Progenitor cell of endocrine pancreas (in vitro differentiated cells): ENCODE results near the gene ABCC8. TPM values are rescaled to one million over a fixed set of nuclear protein-coding genes. Genes with fewer than 3 reads are reported as not detected.

Source experiments
- DNase-seq: peaks from one replicate; pipeline ENCODE4 v3.0.0; 2021; ENCODE audit warnings: low spot score; ENCODE audit not compliant: unreplicated experiment
- H3K27ac Mint-ChIP-seq: 2 replicates; pipeline ENCODE4 v1.8.0; 2021; ENCODE audit warnings: mild to moderate bottlenecking, moderate library complexity, mixed read lengths
- H3K27me3 Mint-ChIP-seq: 2 replicates; pipeline ENCODE4 v1.8.0; 2021; ENCODE audit warnings: mixed read lengths
- H3K36me3 Mint-ChIP-seq: 2 replicates; pipeline ENCODE4 v1.8.0; 2022; ENCODE audit warnings: mixed read lengths; ENCODE audit not compliant: insufficient read depth
- H3K4me1 Mint-ChIP-seq: 2 replicates; pipeline ENCODE4 v1.8.0; 2021; ENCODE audit warnings: low read depth, mixed read lengths
- H3K4me3 Mint-ChIP-seq: 2 replicates; pipeline ENCODE4 v1.8.0; 2021; ENCODE audit warnings: low read depth, mild to moderate bottlenecking, moderate library complexity, mixed read lengths
- H3K9me3 Mint-ChIP-seq: 2 replicates; pipeline ENCODE4 v1.8.0; 2021; ENCODE audit warnings: low read depth, mixed read lengths
- total RNA-seq: library from RNA; stranded (reverse); gene quantifications from 2 replicates; pipeline ENCODE4 v1.2.1, GENCODE V29; 2021
- TF ChIP-seq, protein P1 (sequence below): fragments of 200-600 bp; sonication (generic); IDR thresholded peaks from one replicate; pipeline ENCODE4 v1.5.0; 2021; ENCODE audit warnings: antibody characterized with exemption, mild to moderate bottlenecking; ENCODE audit not compliant: unreplicated experiment

Gene ABCC8
- total RNA-seq, 1 donor from 2014 or later: 23.9 TPM

DNA sequence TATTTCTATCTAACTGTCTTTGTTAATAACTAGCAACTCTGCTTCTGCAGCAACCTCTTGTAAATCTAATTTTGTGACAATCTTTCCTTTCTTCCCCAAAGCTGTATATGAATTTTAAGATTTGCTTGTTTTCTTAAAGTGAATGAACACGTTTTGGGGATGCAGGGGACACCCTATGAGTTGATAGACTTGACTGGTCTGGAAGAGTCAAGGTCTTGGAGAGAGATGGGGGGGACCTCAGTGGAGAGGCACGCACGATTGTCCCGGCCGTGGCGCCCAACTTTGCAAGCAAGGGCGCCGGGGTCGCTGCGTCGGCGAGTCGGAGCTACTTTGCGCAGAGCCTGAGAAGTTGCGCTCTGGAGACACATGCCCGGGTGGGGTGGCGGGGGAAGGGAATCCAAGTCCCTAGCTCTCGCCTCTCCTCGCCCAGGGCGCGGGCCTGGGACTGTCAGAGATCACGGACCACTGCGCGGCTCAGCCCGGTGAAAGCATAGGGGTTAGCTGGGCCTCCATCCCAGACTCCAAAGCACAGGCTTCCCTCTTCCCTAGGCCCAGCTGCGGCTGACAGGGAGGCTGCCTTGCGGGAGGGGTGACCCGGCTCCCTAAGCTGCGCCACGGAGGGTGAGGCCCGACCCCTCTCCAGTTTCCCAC is 854 bp downstream of the ABCC8 start:
- DNase-seq: peak; percentile 12
- Mint-ChIP-seq H3K4me1 (no peaks in the 10 kb centered on the region), H3K9me3 (no peaks in the 10 kb centered on the region), H3K36me3 (no peaks in the 10 kb centered on the region), H3K4me3 (peak overlapping the region; percentile 72), H3K27me3 (peaks cover 90% of the 10 kb centered on the region), H3K27ac (no peak overlapping the region)
- TF ChIP-seq, protein P1, sequence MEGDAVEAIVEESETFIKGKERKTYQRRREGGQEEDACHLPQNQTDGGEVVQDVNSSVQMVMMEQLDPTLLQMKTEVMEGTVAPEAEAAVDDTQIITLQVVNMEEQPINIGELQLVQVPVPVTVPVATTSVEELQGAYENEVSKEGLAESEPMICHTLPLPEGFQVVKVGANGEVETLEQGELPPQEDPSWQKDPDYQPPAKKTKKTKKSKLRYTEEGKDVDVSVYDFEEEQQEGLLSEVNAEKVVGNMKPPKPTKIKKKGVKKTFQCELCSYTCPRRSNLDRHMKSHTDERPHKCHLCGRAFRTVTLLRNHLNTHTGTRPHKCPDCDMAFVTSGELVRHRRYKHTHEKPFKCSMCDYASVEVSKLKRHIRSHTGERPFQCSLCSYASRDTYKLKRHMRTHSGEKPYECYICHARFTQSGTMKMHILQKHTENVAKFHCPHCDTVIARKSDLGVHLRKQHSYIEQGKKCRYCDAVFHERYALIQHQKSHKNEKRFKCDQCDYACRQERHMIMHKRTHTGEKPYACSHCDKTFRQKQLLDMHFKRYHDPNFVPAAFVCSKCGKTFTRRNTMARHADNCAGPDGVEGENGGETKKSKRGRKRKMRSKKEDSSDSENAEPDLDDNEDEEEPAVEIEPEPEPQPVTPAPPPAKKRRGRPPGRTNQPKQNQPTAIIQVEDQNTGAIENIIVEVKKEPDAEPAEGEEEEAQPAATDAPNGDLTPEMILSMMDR: no peak

DNA sequence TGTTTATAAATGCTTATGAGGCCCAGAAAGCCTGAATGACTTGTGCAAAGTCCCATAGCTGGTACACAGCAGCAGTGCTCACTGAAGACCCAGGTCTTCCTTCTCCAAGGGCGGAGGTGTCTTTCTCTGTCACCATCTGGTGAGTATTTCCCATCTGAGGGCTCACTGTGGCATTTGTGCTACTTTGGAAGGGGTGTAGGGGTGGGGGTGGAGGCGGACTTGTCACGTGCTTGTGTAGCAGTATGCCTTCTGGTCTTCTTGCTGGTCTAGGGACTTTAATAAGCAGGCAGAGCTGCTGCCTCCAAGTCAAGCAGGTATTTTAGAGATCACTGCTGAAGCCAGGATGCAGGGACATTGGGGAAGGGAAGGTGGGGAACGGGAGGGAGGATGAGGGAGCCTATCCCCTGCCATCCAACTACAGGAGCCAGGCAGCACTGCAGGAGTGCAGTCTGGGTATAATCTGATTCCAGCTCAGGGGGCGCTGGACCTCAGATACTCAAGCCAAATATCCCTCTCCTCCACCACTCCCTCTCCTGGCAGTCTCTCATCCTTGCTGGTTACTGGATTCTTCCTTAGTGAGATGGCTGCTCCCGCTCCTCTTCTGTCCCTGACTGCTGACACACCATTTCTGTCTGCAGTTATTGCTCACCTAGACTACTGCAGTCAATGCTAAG is 3.4 kb downstream of the ABCC8 start:
- Mint-ChIP-seq H3K36me3 (no peaks in the 10 kb centered on the region), H3K27me3 (peaks cover 68% of the 10 kb centered on the region), H3K4me1 (no peaks in the 10 kb centered on the region), H3K27ac (no peak overlapping the region), H3K9me3 (no peaks in the 10 kb centered on the region), H3K4me3 (no peak overlapping the region)
- TF ChIP-seq, protein P1: peak; percentile 65
- DNase-seq: no peak

DNA sequence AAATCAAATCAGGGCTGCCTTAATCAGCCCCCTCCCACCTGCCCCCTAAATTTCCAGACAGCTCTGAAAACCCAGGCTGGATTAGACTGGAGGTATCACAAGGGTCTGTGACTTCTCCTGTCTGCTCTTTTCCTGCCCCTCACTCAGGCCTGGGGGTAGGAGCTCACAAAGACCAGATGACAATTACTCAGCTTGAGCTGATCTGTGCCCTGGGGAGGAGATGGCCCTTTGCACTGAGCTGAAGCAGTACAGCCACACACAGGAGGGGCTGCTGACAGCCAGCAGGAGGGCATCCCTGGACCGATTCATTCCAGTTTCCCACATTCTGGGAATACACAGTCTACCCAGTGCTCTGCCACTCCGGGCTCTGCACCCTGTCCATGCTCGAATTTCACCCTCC is 4.2 kb downstream of the ABCC8 start:
- H3K27me3 Mint-ChIP-seq: peaks cover 61% of the 10 kb centered on the region

DNA sequence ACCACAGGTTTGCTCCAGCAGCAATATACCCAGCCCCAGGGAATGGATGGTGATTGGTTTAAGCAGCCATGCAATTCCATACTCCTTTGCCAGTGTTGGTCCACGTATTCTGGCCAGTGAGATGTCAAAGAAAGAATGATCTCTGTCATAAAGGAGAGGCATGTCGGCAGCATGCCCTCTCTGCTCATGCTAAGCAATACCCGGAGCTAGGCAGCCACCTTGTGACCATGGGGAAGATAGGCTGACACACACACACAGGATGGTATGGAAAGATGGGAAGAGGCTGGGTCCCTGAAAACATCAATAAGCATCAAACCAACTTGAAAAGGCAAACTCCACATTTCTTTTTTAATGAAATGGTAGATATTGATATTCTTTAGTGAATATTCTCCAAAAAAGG is 5.1 kb downstream of the ABCC8 start:
- Mint-ChIP-seq H3K4me3 (no peak overlapping the region), H3K9me3 (no peaks in the 10 kb centered on the region), H3K4me1 (no peaks in the 10 kb centered on the region), H3K27me3 (peaks cover 57% of the 10 kb centered on the region), H3K27ac (no peak overlapping the region), H3K36me3 (no peaks in the 10 kb centered on the region)
- TF ChIP-seq, protein P1: no peak
- DNase-seq: no peak

More for the DNA sequence above, 4.2 kb downstream of the ABCC8 start:
- no peak overlapping the region for H3K27ac Mint-ChIP-seq
- H3K4me3 Mint-ChIP-seq: no peak overlapping the region
- no peaks in the 10 kb centered on the region for H3K4me1 Mint-ChIP-seq
- no peak for DNase-seq
- no peaks in the 10 kb centered on the region for H3K9me3 Mint-ChIP-seq
- no peaks in the 10 kb centered on the region for H3K36me3 Mint-ChIP-seq
- TF ChIP-seq, protein P1: no peak

DNA sequence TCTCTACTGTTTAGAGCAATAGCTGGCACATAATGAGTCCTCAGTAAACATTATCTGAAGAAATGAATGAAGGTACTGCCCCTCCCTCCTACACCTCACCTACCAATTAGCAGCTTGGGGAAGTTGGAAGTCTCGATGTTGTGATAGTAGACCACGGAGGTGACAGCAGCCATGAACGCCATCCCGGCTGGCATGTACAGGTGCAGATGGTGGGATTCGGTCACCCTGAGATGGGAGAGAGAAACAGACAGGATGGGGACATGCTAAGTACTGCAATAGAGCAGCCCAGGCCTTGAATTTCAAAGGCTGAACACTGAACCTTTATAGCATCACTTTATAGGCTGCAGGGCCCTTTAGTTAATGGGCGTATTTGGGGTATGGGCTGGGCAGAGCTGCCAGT is 6.6 kb downstream of the ABCC8 start:
- Mint-ChIP-seq H3K4me3 (no peak overlapping the region), H3K27me3 (peaks cover 45% of the 10 kb centered on the region), H3K27ac (no peak overlapping the region), H3K36me3 (no peaks in the 10 kb centered on the region), H3K9me3 (no peaks in the 10 kb centered on the region), H3K4me1 (no peaks in the 10 kb centered on the region)
- no peak for DNase-seq
- TF ChIP-seq, protein P1: no peak
